K562 (cell line): ENCODE measurements around the gene SUN5. TPM values are rescaled to one million over a fixed set of nuclear protein-coding genes. Genes with fewer than 3 reads are reported as not detected.

Experiments used
- ATAC-seq: fragments of 200-7000 bp; cut with Tn5 transposase; 3 replicates; pipeline ENCODE4 v1.9.1; 2020; ENCODE audit warnings: moderate library complexity
- BruUV-seq: library from RNA; stranded (reverse); fragments of 400-500 nt; replicated peaks from 2 replicates; lab custom pipeline; 2021; lab: Mats Ljungman, UMichigan
- CTCF ChIA-PET: fragments of 300-600 bp; formaldehyde crosslinking; extraction: SDS; loops from one replicate; lab custom pipeline; 2021; ENCODE audit warnings: low intra/inter-chr PET ratio; lab: Yijun Ruan, JAX
- POLR2A ChIA-PET: fragments of 300-600, 350-650 bp; sonication (Branson Sonifier 250); formaldehyde crosslinking; extraction: SDS; loops from one replicate; lab custom pipeline; 2021; ENCODE audit warnings: antibody characterized with exemption, inconsistent platforms; lab: Yijun Ruan, JAX
- DNase-seq, 4 experiments: peaks; one replicate each; pipeline versions ENCODE4 v3.0.0 to v3.0.0-alpha.2; 2011 to 2018; ENCODE audit warnings: low spot score in 3 of 4, mixed read lengths in 3 of 4; ENCODE audit errors: extremely low read depth in 1 of 4
- FAIRE-seq: peaks from 2 replicates; lab custom pipeline; 2011; peaks lifted over from hg19 to GRCh38; lab: Jason Lieb, UNC
- H2AFZ ChIP-seq: 2 replicates; pipeline ENCODE4 v1.6.0; 2011; ENCODE audit warnings: low read depth, low read length, control low read depth, inconsistent platforms
- H3K27ac ChIP-seq: fragments of 200-600 bp; 3 replicates; pipeline ENCODE4 v1.8.0; 2011; ENCODE audit warnings: low read depth, mild to moderate bottlenecking, control low read depth, inconsistent platforms, low read length, moderate library complexity, mixed read lengths; ENCODE audit errors: extremely low read depth
- H3K27me3 ChIP-seq, 2 experiments: fragments of 300-600 bp in 1 of 2; 2 replicates in 1 of 2; 3 replicates in 1 of 2; pipeline versions ENCODE4 v1.6.0 to v1.8.0; 2011; ENCODE audit warnings: inconsistent platforms in 2 of 2, low read length in 2 of 2, mild to moderate bottlenecking in 1 of 2, mixed read lengths in 1 of 2, moderate library complexity in 1 of 2; ENCODE audit not compliant: control insufficient read depth in 2 of 2, insufficient read depth in 2 of 2
- H3K36me3 ChIP-seq: fragments of 300-600 bp; 3 replicates; pipeline ENCODE4 v1.8.0; 2011; ENCODE audit warnings: mild to moderate bottlenecking, low read length, inconsistent platforms; ENCODE audit not compliant: control insufficient read depth, insufficient read depth
- H3K4me1 ChIP-seq, 2 experiments: fragments of 200-600 bp in 1 of 2; replicated peaks in 1 of 2; 2 replicates in 1 of 2; 3 replicates in 1 of 2; pipeline versions ENCODE4 v1.5.1 to v1.8.0; 2011; ENCODE audit warnings: inconsistent platforms in 2 of 2, low read length in 2 of 2, mild to moderate bottlenecking in 1 of 2, mixed read lengths in 1 of 2, moderate library complexity in 1 of 2; ENCODE audit not compliant: control insufficient read depth in 2 of 2, insufficient read depth in 2 of 2
- H3K4me2 ChIP-seq: 2 replicates; pipeline ENCODE4 v1.6.1; 2011; ENCODE audit warnings: low read length, control low read depth, inconsistent platforms, mixed read lengths; ENCODE audit not compliant: insufficient read depth
- H3K4me3 ChIP-seq: fragments of 200-600 bp; sonication (generic), shearing (Covaris generic); 2 replicates; pipeline ENCODE4 v1.5.1; 2016; ENCODE audit warnings: control low read depth, inconsistent platforms
- H3K79me2 ChIP-seq: fragments of 200-600 bp; 3 replicates; pipeline ENCODE4 v1.8.0; 2011; ENCODE audit warnings: low read length, inconsistent platforms; ENCODE audit not compliant: control insufficient read depth, insufficient read depth
- H3K9ac ChIP-seq, 2 experiments: 2 replicates each; pipeline versions ENCODE4 v1.6.0 to v1.6.1; 2011; ENCODE audit warnings: low read depth in 2 of 2, low read length in 2 of 2, control low read depth in 1 of 2, inconsistent platforms in 1 of 2, mild to moderate bottlenecking in 1 of 2, mixed read lengths in 1 of 2; ENCODE audit not compliant: insufficient read depth in 1 of 2
- H3K9me1 ChIP-seq: one replicate; pipeline ENCODE4 v1.6.0; 2011; ENCODE audit warnings: inconsistent platforms, mild to moderate bottlenecking, low read length, moderate library complexity; ENCODE audit not compliant: control insufficient read depth, insufficient read depth
- H3K9me3 ChIP-seq: replicated peaks from 2 replicates; pipeline ENCODE4 v1.5.1; 2011; ENCODE audit warnings: low read depth, low read length, inconsistent platforms; ENCODE audit not compliant: control insufficient read depth, insufficient read depth
- H4K20me1 ChIP-seq: replicated peaks from 2 replicates; pipeline ENCODE4 v1.6.1; 2011; ENCODE audit warnings: low read length, inconsistent platforms, mixed read lengths; ENCODE audit not compliant: control insufficient read depth, insufficient read depth
- ARID2 ChIP-seq: fragments of 450-650 bp; IDR thresholded peaks from 2 replicates; pipeline ENCODE4 v1.6.1; 2017; ENCODE audit warnings: antibody characterized with exemption, mild to moderate bottlenecking
- CHD4 ChIP-seq: fragments of 200-600 bp; sonication (generic); IDR thresholded peaks from 3 replicates; pipeline ENCODE4 v1.6.1; 2012; ENCODE audit warnings: low read depth, mild to moderate bottlenecking, mixed read lengths, low read length, inconsistent platforms; ENCODE audit not compliant: insufficient read depth, insufficient replicate concordance, poor library complexity, severe bottlenecking
- E2F3 ChIP-seq: fragments of 250-450 bp; sonication (Bioruptor Pico); IDR thresholded peaks from 2 replicates; pipeline ENCODE4 v1.4.0; 2020; ENCODE audit warnings: mild to moderate bottlenecking
- ETS1 ChIP-seq: conservative IDR thresholded peaks from 2 replicates; pipeline ENCODE4 v1.6.1; 2011; ENCODE audit warnings: low read depth, mild to moderate bottlenecking, low read length; ENCODE audit not compliant: control insufficient read depth
- GTF2E2 ChIP-seq: fragments of 200-800 bp; sonication (Bioruptor generic); IDR thresholded peaks from 2 replicates; pipeline ENCODE4 v1.6.1; 2016; ENCODE audit warnings: missing genetic modification characterization, missing compliant biosample characterization
- HIVEP1 ChIP-seq: fragments of 250-450 bp; sonication (Bioruptor Pico); IDR thresholded peaks from 2 replicates; pipeline ENCODE4 v1.4.0; 2020; ENCODE audit warnings: mild to moderate bottlenecking
- MYC ChIP-seq, 2 experiments: fragments of 250-450 bp in 1 of 2; sonication (Bioruptor Pico) in 1 of 2; IDR thresholded peaks; 2 replicates each; pipeline versions ENCODE4 v1.5.1 to v1.6.1; 2012 to 2021; ENCODE audit warnings: low read depth in 2 of 2, borderline replicate concordance in 1 of 2, improper control_type of control experiment in 1 of 2, low read length in 1 of 2, mild to moderate bottlenecking in 1 of 2, moderate library complexity in 1 of 2
- POLR2B ChIP-seq: fragments of 450-650 bp; IDR thresholded peaks from 2 replicates; pipeline ENCODE4 v1.6.1; 2018; ENCODE audit warnings: low read depth; ENCODE audit not compliant: partially characterized antibody
- TCF7L2 ChIP-seq: fragments of 150-350 bp; IDR thresholded peaks from 2 replicates; pipeline ENCODE4 v1.6.1; 2016; ENCODE audit warnings: low read depth, mild to moderate bottlenecking, low read length, moderate library complexity
- TEAD4 ChIP-seq, 2 experiments: sonication (generic) in 1 of 2; formaldehyde crosslinking in 1 of 2; IDR thresholded peaks; 2 replicates each; pipeline versions ENCODE4 v1.6.1 to v1.8.0; 2012 to 2022; ENCODE audit warnings: borderline replicate concordance in 1 of 2, inconsistent platforms in 1 of 2, low read length in 1 of 2, mild to moderate bottlenecking in 1 of 2, missing genetic modification reagents in 1 of 2
- TFE3 ChIP-seq: fragments of 450-650 bp; formaldehyde crosslinking; IDR thresholded peaks from 2 replicates; pipeline ENCODE4 v1.4.0; 2020; ENCODE audit warnings: mild to moderate bottlenecking, mixed read lengths
- ZNF121 ChIP-seq: sonication (generic); formaldehyde crosslinking; conservative IDR thresholded peaks from 2 replicates; pipeline ENCODE4 v1.8.0; 2022; ENCODE audit warnings: missing genetic modification reagents
- ZNF224 ChIP-seq: sonication (generic); formaldehyde crosslinking; IDR thresholded peaks from 2 replicates; pipeline ENCODE4 v1.8.0; 2022; ENCODE audit warnings: mild to moderate bottlenecking, missing genetic modification reagents
- ZNF518B ChIP-seq: fragments of 250-450 bp; sonication (Bioruptor Pico); IDR thresholded peaks from 2 replicates; pipeline ENCODE4 v1.5.0; 2021; ENCODE audit warnings: mild to moderate bottlenecking, moderate library complexity
- ZNF584 ChIP-seq: fragments of 200-800 bp; sonication (Bioruptor generic); IDR thresholded peaks from 2 replicates; pipeline ENCODE4 v1.6.1; 2016; ENCODE audit warnings: low read depth, mild to moderate bottlenecking, missing genetic modification characterization, missing compliant biosample characterization
- WGBS: fragments of 100-300 bp; shearing (Covaris generic); methylation state at CpG from one replicate; pipeline ENCODE4 v1.1.6; 2016; ENCODE audit warnings: low coverage, mixed read lengths; ENCODE audit not compliant: insufficient coverage; ENCODE audit errors: missing lambda C conversion rate; 5-methylcytosine and 5-hydroxymethylcytosine counted together
- in situ Hi-C: fragments of 300-500 bp; cut with MboI; formaldehyde crosslinking; loops from 4 replicates; pipeline ENCODE4 v1.15.0; 2018; ENCODE audit warnings: inconsistent platforms, mixed read lengths
- intact Hi-C: fragments of 100-400 bp; cut with micrococcal nuclease; formaldehyde crosslinking; loops from 2 replicates; pipeline ENCODE4 v1.14.2; 2022
- polyA plus RNA-seq, 8 experiments: library from polyadenylated mRNA; depleted of rRNA in 4 of 8; stranded (reverse) in 5 of 8; unstranded in 3 of 8; fragments of >200 nt; fragmentation: Nextera tagmentation in 2 of 8; fragmentation: Illumina TruSeq in 1 of 8; extraction: Ambion mirVana in 2 of 8; extraction: Trizol in 1 of 8; gene quantifications; 2 replicates each; pipeline versions ENCODE4 v1.2.1 to v1.2.3, GENCODE V29; 2011 to 2014; ENCODE audit warnings: inconsistent platforms in 1 of 8, missing spikeins in 1 of 8
- total RNA-seq, 7 experiments: library from RNA; depleted of rRNA in 6 of 7; stranded (reverse); fragments of >200 nt in 6 of 7; fragmentation: Illumina TruSeq in 2 of 7; extraction: Trizol in 2 of 7; gene quantifications; 2 replicates each; pipeline versions ENCODE4 v1.2.1 to v1.2.3, GENCODE V29; 2011 to 2021; ENCODE audit warnings: low replicate concordance in 1 of 7

The SUN5 gene
- total and polyA plus RNA-seq, 9 of the 15 experiments (the other 6 are each of a cell fraction or from before 2014, with no cell fraction given), result not detected

- no peaks in the 10 kb centered on the region for H3K79me2 ChIP-seq
- peaks cover 0 to 20% of the 10 kb centered on the region in 2 experiments; a peak in 1 of 5 replicates for H3K27me3 ChIP-seq
- no peak overlapping the region for H2AFZ ChIP-seq
- no peak overlapping the region for H3K4me3 ChIP-seq
- 0% methylated on average over 1 of the region's 1 CpG for WGBS
- DNase-seq, result no peak
- TF ChIP-seq GTF2E2 (no peak), ZNF224 (CRISPR knock-in tag) (no peak), CHD4 (no peak), MYC (IDR thresholded peaks at IDR 0.05; ENCODE audit: low read depth, low read length) (no peak), MYC (CRISPR knock-in tag; IDR thresholded peaks at IDR 0.05; ENCODE audit: borderline replicate concordance, low read depth) (no peak), TFE3 (no peak), HIVEP1 (no peak), ZNF518B (CRISPR knock-in tag) (no peak), POLR2B (no peak), E2F3 (CRISPR knock-in tag) (no peak), TCF7L2 (no peak), ZNF584 (no peak), ARID2 (no peak), ZNF121 (no peak), TEAD4 (IDR thresholded peaks at IDR 0.05; ENCODE audit: low read length) (no peak), TEAD4 (CRISPR knock-in tag; IDR thresholded peaks at IDR 0.05; ENCODE audit: borderline replicate concordance) (no peak), ETS1 (no peak)
- TF ChIP-seq, all 486 proteins: peak for 0
- Histone ChIP-seq H3K9me3 (no peaks in the 10 kb centered on the region; the same call in none of the 2 replicates), H3K9ac (no peak overlapping the region), H3K36me3 (no peaks in the 10 kb centered on the region), H3K9me1 (no peaks in the 10 kb centered on the region), H3K27ac (no peak overlapping the region), H3K4me1 (no peaks in the 10 kb centered on the region), H4K20me1 (no peaks in the 10 kb centered on the region), H3K4me2 (no peak overlapping the region)
- in situ Hi-C loops, result no loop called here
- BruUV-seq, result no TSS peak
- intact Hi-C loops, result no loop called here
- FAIRE-seq, result no peak
- no peak for ATAC-seq
- ChIA-PET POLR2A (no interaction called here), CTCF (no interaction called here)
Measured at GRCh38 chr20:33043731-33044181, 39.5 kb upstream of the SUN5 start.
